Measurements from ENCODE around the gene MLX.
A peak's percentile ranks its signal among the peaks of the same experiment; 100 is the strongest.

The MLX gene

DNA sequence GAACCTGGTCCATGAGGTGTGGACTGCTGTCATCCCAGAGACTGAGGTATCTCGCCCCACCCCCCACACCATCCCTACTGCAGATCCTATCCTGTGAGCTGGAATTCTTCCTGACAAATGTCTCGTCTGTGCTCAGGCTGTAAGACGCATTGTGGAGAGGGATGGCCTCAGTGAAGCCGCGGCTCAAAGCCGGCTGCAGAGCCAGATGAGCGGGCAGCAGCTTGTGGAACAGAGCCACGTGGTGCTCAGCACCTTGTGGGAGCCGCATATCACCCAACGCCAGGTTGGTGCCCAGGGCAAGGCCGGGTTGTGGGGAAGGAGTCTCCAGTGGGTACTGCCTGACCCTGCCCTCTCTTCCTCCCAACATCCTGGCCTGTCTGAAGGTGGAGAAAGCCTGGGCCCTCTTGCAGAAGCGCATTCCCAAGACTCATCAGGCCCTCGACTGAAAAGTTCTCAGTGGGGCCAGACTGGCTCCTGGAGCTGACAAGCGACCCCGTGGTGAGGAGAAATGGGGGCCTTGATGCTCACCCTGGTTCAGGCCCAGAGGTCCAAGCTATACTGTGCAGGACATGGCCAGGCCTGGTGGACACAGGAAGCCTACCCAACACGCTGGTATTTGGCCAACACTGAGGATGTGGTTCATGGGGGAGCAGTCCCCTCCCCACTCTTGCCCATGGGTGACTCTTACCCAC is 1.2 kb upstream of the MLX start:
- TF ChIP-seq, protein P1, sequence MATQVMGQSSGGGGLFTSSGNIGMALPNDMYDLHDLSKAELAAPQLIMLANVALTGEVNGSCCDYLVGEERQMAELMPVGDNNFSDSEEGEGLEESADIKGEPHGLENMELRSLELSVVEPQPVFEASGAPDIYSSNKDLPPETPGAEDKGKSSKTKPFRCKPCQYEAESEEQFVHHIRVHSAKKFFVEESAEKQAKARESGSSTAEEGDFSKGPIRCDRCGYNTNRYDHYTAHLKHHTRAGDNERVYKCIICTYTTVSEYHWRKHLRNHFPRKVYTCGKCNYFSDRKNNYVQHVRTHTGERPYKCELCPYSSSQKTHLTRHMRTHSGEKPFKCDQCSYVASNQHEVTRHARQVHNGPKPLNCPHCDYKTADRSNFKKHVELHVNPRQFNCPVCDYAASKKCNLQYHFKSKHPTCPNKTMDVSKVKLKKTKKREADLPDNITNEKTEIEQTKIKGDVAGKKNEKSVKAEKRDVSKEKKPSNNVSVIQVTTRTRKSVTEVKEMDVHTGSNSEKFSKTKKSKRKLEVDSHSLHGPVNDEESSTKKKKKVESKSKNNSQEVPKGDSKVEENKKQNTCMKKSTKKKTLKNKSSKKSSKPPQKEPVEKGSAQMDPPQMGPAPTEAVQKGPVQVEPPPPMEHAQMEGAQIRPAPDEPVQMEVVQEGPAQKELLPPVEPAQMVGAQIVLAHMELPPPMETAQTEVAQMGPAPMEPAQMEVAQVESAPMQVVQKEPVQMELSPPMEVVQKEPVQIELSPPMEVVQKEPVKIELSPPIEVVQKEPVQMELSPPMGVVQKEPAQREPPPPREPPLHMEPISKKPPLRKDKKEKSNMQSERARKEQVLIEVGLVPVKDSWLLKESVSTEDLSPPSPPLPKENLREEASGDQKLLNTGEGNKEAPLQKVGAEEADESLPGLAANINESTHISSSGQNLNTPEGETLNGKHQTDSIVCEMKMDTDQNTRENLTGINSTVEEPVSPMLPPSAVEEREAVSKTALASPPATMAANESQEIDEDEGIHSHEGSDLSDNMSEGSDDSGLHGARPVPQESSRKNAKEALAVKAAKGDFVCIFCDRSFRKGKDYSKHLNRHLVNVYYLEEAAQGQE (IDR thresholded peaks at IDR 0.05; ENCODE audit: insufficient read depth in 1 of 2, low read depth in 2 of 2, low read length in 2 of 2) = no peak

DNA sequence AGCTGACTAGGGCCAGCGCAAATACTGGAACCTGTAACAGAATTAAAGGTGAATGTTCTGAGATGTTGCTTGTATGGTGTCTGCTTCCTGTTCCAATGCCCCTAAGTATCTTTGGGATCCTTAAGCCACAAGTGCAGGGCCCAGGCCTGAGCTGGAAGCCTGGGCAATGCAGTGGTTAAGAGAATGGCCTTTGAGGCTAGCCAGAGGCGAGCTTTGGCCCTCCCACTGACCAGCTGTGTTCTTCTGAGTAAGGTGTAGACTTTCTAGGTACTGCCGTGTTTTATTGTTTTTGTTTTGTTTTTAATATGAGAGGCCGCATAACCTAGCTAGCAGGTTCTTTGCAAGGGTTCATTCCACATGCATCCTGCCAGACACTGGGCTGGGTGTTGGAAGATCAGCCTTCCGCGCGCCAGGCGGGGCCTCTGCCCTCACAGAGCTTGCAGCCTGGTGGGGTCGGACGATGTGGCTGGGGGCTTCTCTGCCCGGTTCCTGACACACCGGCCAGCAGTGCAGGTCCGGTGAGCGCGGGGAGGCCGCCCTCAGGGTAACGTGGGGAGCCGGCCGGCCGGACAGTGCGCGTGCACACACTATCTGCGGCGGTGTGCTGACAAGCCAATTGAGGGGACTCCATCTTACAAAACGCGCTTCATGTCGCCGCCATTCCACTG is 551 bp upstream of the MLX start:
- TF ChIP-seq, protein P1 (IDR thresholded peaks at IDR 0.05; ENCODE audit: insufficient read depth in 1 of 2, low read depth in 2 of 2, low read length in 2 of 2) = 0 out of 4 replicates have a peak, but pooled peaks of 1 of the 2 experiments have one; percentile 4
- TF ChIP-seq TAF1 (IDR thresholded peaks at IDR 0.05; ENCODE audit: borderline replicate concordance, insufficient read depth, low read length) = no peak

DNA sequence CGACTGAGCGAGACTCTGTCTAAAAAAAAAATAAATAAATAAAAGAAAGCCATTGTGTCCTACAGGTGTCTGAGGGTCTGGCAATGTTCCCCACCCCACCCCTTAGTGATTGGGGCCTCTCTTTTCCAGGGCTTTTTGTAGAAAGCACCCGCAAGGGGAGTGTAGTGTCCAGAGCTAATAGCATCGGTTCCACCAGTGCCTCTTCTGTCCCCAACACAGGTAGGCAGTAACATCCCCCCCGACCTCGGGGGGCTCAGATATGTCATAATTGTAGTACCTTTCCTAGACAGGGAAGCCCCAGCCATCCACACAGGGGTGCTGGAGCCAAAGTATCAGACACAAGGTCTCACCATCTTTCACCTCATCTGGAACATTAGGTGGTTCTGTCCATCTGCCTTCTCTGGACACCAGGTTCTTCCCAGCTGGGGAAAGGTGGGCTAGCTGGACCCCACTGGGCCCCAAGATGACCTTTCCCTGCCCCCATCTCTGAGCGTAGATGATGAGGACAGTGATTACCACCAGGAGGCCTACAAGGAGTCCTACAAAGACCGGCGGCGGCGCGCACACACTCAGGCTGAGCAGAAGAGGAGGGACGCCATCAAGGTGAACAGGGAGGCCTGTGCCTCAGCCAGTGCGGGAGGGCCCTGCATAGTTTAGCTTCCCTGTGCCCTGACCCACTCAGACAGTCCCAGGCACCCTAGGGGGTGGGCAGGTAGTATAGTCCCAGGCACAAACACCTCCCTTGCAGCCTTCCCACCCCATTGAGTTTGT is 1.6 kb downstream of the MLX start:
- TF ChIP-seq FOXP2 (optimal IDR thresholded peaks at IDR 0.05; ENCODE audit: borderline replicate concordance, extremely low read depth, extremely low read length, insufficient read depth) (no peak), SIN3A (IDR thresholded peaks at IDR 0.05; ENCODE audit: borderline replicate concordance, insufficient read depth, low read length) (no peak), POLR2AphosphoS5 (IDR thresholded peaks at IDR 0.05; ENCODE audit: low read depth, low read length) (no peak), TAF1 (IDR thresholded peaks at IDR 0.05; ENCODE audit: borderline replicate concordance, insufficient read depth, low read length) (no peak)
- TF ChIP-seq, protein P1 (IDR thresholded peaks at IDR 0.05; ENCODE audit: insufficient read depth in 1 of 2, low read depth in 2 of 2, low read length in 2 of 2) = no peak

DNA sequence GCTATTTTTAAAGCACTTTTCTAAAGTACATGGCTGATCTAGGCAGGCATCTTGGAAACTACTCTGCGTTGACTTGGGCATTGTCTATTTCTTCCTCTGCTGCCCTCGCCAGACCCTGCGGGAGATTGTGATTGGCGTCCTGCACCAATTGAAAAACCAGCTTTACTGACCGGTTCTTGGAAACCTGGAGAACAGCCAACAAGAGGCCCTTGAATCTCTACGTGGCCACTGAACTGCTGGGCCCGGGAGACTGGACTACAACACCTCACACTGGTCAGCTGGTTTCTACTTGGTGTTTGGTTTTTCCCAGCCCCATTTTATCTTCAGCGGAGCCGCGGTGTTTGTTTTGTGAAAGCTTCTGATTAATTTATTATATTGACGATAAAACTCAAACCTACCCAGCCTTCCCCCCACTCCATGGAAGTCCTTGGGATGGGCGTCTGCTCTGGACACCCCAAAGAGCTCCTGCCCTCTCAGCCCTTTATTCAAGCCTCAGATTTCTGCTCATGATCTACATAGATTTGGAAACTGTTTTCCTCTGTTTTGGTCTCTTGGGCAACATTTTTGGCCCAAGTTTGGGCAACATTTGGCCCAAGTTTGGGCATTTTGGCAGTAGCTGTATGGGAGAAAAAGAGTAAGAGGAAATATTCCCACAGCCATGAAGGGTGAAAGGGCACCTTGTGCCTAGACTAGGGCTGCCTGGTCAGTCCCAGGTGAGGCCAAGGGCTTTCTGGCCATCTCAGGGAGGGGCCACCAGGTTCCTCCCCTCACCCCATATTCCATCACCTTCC is 4.7 kb downstream of the MLX start:
- TF ChIP-seq FOXP2 (optimal IDR thresholded peaks at IDR 0.05; ENCODE audit: borderline replicate concordance, extremely low read depth, extremely low read length, insufficient read depth) (no peak), TAF1 (IDR thresholded peaks at IDR 0.05; ENCODE audit: borderline replicate concordance, insufficient read depth, low read length) (no peak), SIN3A (IDR thresholded peaks at IDR 0.05; ENCODE audit: borderline replicate concordance, insufficient read depth, low read length) (no peak), POLR2AphosphoS5 (IDR thresholded peaks at IDR 0.05; ENCODE audit: low read depth, low read length) (no peak)
- TF ChIP-seq, protein P1 (IDR thresholded peaks at IDR 0.05; ENCODE audit: insufficient read depth in 1 of 2, low read depth in 2 of 2, low read length in 2 of 2) = no peak

Measured in PFSK-1 (cell line).